ENCODE results near the gene PPP1R14B. TPM values are rescaled to one million over a fixed set of nuclear protein-coding genes. Genes with fewer than 3 reads are reported as not detected.

PPP1R14B gene
- total and polyA plus RNA-seq, 2 of the 13 experiments (the other 11 are each of a cell fraction or from before 2014, with no cell fraction given) = 110 to 148 TPM

DNA sequence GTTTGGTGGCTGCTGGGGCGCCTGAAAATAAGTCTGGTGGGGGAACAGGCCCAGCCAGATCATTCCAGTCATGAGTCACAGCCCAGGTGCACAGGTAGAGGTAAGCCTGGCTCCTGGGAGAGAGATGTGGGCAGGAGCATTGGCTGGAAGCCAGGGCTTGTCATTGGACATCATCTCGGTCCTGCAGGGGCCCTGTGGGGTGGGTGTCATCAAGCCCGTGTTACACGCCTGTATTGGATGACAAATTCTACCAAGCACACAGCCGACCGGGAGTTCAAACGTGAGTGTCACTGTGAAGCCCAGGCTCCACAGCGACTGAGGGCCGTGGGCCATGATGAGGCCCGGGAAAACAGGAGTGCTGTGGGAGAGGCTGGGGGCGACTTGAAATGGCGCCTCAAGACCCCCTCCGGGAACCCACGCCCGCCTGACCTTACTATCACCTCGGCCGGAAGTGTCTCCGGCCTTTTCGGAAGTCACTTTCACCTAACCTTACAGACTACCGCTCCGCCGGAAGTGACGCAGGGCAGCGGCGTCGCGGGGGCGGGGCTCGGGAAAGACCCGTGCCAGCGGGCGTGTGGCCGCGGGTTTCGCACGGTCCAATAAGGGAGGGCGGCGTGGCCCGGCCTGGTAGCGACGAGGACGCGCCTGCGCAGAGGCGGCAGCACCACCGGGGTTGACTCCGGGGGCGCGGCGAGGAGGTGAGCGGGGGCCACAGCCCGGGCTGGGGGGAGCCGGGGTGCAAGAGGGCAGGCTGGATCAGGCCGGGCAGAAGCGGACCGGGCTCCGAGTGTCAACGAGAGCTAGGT lies 6.1 kb downstream of the PPP1R14B start, which contains the start of gene FKBP2 (continued):
- TF ChIP-seq BRF2 (CRISPR knock-in tag; IDR thresholded peaks at IDR 0.05) (no peak; the same call in 1 of the 2 replicates), HNRNPUL1 (IDR thresholded peaks at IDR 0.05; ENCODE audit: low read depth, low read length) (no peak), SALL2 (CRISPR knock-in tag; IDR thresholded peaks at IDR 0.05) (peak; percentile 97), HOXA5 (CRISPR knock-in tag; IDR thresholded peaks at IDR 0.05) (no peak; the same call in 1 of the 2 replicates), ZNF605 (CRISPR knock-in tag; IDR thresholded peaks at IDR 0.05) (peak; percentile 89), MAX (IDR thresholded peaks at IDR 0.05) (peak; percentile 53), GTF2F1 (IDR thresholded peaks at IDR 0.05; ENCODE audit: low read length) (no peak), ZNF678 (CRISPR knock-in tag; IDR thresholded peaks at IDR 0.05) (no peak), PHF21A (CRISPR knock-in tag; IDR thresholded peaks at IDR 0.05) (peak; percentile 54), SOX6 (IDR thresholded peaks at IDR 0.05) (no peak), SOX6 (CRISPR knock-in tag; IDR thresholded peaks at IDR 0.05) (peak; percentile 31; the same call in 1 of the 2 replicates), FOXA3 (CRISPR knock-in tag; IDR thresholded peaks at IDR 0.05) (no peak), GLI4 (CRISPR knock-in tag; IDR thresholded peaks at IDR 0.05; ENCODE audit: borderline replicate concordance) (peak; percentile 68; the same call in 1 of the 2 replicates), HNF1B (CRISPR knock-in tag; IDR thresholded peaks at IDR 0.05) (peak; percentile 93), ZNF530 (CRISPR knock-in tag; IDR thresholded peaks at IDR 0.05; ENCODE audit: low read depth) (no peak), ZNF552 (CRISPR knock-in tag; IDR thresholded peaks at IDR 0.05; ENCODE audit: borderline replicate concordance) (peak; percentile 73; the same call in 1 of the 2 replicates), TERF1 (CRISPR knock-in tag; IDR thresholded peaks at IDR 0.05) (no peak), SETDB1 (CRISPR knock-in tag; IDR thresholded peaks at IDR 0.05; ENCODE audit: borderline replicate concordance) (no peak), ZNF143 (CRISPR knock-in tag; IDR thresholded peaks at IDR 0.05) (peak; percentile 59; the same call in 1 of the 2 replicates), MYC (CRISPR knock-in tag; IDR thresholded peaks at IDR 0.05; ENCODE audit: borderline replicate concordance) (peak; percentile 76), ZNF850 (CRISPR knock-in tag; conservative IDR thresholded peaks at IDR 0.05) (0 out of 2 replicates have a peak, but pooled peaks have one; percentile 43), BRD4 (CRISPR knock-in tag; IDR thresholded peaks at IDR 0.05) (peak; percentile 68; the same call in 1 of the 2 replicates), AGO2 (optimal IDR thresholded peaks at IDR 0.05; ENCODE audit: low read depth, low read length) (peak; percentile 85), SMARCC2 (IDR thresholded peaks at IDR 0.05) (no peak), ATF7-NPFF (CRISPR knock-in tag; IDR thresholded peaks at IDR 0.05; ENCODE audit: low read depth) (peak; percentile 48; the same call in 1 of the 2 replicates)

All from HepG2 (cell line).